Measurements from ENCODE around the gene PSEN1.

PSEN1 gene

GRCh38 chr14:73241481-73242165 lies 105.3 kb downstream of the PSEN1 start:
- no peak overlapping the region for H2AFZ ChIP-seq (ENCODE audit: low read length)
- H4K91ac ChIP-seq (ENCODE audit: low read depth, low read length, poor library complexity): no peak overlapping the region
- H3K14ac ChIP-seq (ENCODE audit: low read length): no peak overlapping the region
- no peak overlapping the region for H3K4me2 ChIP-seq (ENCODE audit: insufficient read depth, low read length, poor library complexity, severe bottlenecking)
- no peak overlapping the region for H2BK5ac ChIP-seq (ENCODE audit: low read length)
- H2BK15ac ChIP-seq (ENCODE audit: low read length): no peak overlapping the region
- H4K8ac ChIP-seq (ENCODE audit: low read depth, low read length): no peak overlapping the region
- H2AK5ac ChIP-seq (ENCODE audit: low read depth, low read length): peak overlapping the region; percentile 86
- no peak overlapping the region for H2BK120ac ChIP-seq (ENCODE audit: low read depth, low read length)
- peak overlapping the region; percentile 60 for H3K18ac ChIP-seq (ENCODE audit: low read length)
- H3K27ac ChIP-seq (replicated peaks; ENCODE audit: low read length): no peak overlapping the region
- no peak overlapping the region for H3K4ac ChIP-seq (ENCODE audit: low read length)
- DNase-seq (ENCODE audit: low spot score): no peak
- no CpG with 5 or more reads among the region's 19 CpGs for WGBS, 2 donors (ENCODE audit: extremely low coverage in 2 of 2, insufficient read length in 2 of 2, insufficient replicate concordance in 1 of 2)
- H3K27me3 ChIP-seq (ENCODE audit: control insufficient read depth in 3 of 3, insufficient read depth in 3 of 3, low read depth in 1 of 3, low read length in 3 of 3): peaks cover 0 to 58% (median 7%) of the 10 kb centered on the region in 3 experiments
- H3K79me1 ChIP-seq (ENCODE audit: low read depth, low read length): peaks cover 8% of the 10 kb centered on the region
- H2BK12ac ChIP-seq (ENCODE audit: low read length): no peak overlapping the region
- H3K9me3 ChIP-seq (replicated peaks in 1 of 2; ENCODE audit: control insufficient read depth in 2 of 2, insufficient read depth in 1 of 2, low read depth in 1 of 2, low read length in 2 of 2): no peaks in the 10 kb centered on the region
- peaks cover 0 to 7% of the 10 kb centered on the region in 2 donors for H3K36me3 ChIP-seq (replicated peaks in 1 of 2; ENCODE audit: control insufficient read depth in 2 of 2, insufficient read depth in 2 of 2, low read length in 2 of 2)
- H3K23ac ChIP-seq (ENCODE audit: low read depth, low read length, poor library complexity): peak overlapping the region; percentile 66
- peaks cover 14 to 20% of the 10 kb centered on the region in 2 donors for H3K4me1 ChIP-seq (ENCODE audit: control insufficient read depth in 2 of 2, insufficient read depth in 1 of 2, low read depth in 1 of 2, low read length in 2 of 2)
- no peak overlapping the region for H3K4me3 ChIP-seq (ENCODE audit: low read length in 2 of 2)
- H3K9ac ChIP-seq (ENCODE audit: low read depth, low read length, poor library complexity): no peak overlapping the region

DNA sequence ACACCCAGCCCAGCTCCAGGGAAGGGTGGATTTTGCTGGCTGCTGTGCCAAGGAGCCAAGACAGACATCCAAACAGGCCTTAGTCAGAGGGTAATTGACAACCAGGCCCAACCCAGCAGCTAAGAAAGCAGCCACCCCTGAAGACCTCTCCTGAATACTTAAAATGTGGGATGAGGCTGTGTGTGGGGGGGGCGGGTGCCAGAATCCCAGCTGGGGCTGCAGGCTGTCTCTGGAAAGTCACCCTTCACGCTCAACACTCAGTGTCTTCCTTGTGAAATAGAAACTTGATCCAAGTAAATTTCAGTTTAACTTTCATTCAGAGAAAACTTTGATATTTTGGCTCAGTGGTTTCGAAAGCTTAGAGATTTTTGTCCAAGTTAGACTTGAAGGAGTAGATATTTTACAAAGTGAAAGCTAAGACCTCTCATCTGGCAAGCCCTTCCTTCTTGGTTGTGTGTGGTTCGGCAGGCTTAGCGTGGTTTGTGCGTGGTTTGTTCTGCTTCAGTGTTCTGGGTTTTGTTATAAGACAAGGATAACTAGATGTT lies 106.1 kb downstream of the PSEN1 start:
- H2AFZ ChIP-seq (ENCODE audit: low read length): peak overlapping the region; percentile 61
- no peak overlapping the region for H2BK15ac ChIP-seq (ENCODE audit: low read length)
- no peak overlapping the region for H4K8ac ChIP-seq (ENCODE audit: low read depth, low read length)
- H3K4ac ChIP-seq (ENCODE audit: low read length): no peak overlapping the region
- H3K9ac ChIP-seq (ENCODE audit: low read depth, low read length, poor library complexity): no peak overlapping the region
- H2AK5ac ChIP-seq (ENCODE audit: low read depth, low read length): no peak overlapping the region
- no CpG with 5 or more reads among the region's 6 CpGs for WGBS, 2 donors (ENCODE audit: extremely low coverage in 2 of 2, insufficient read length in 2 of 2, insufficient replicate concordance in 1 of 2)
- H3K9me3 ChIP-seq (replicated peaks in 1 of 2; ENCODE audit: control insufficient read depth in 2 of 2, insufficient read depth in 1 of 2, low read depth in 1 of 2, low read length in 2 of 2): no peaks in the 10 kb centered on the region
- H3K4me1 ChIP-seq (ENCODE audit: control insufficient read depth in 2 of 2, insufficient read depth in 1 of 2, low read depth in 1 of 2, low read length in 2 of 2): peaks cover 10 to 20% of the 10 kb centered on the region in 2 donors
- H3K23ac ChIP-seq (ENCODE audit: low read depth, low read length, poor library complexity): no peak overlapping the region
- no peak overlapping the region for H2BK12ac ChIP-seq (ENCODE audit: low read length)
- peaks cover 0 to 50% (median 7%) of the 10 kb centered on the region in 3 experiments for H3K27me3 ChIP-seq (ENCODE audit: control insufficient read depth in 3 of 3, insufficient read depth in 3 of 3, low read depth in 1 of 3, low read length in 3 of 3)
- H4K91ac ChIP-seq (ENCODE audit: low read depth, low read length, poor library complexity): no peak overlapping the region
- no peak overlapping the region for H2BK5ac ChIP-seq (ENCODE audit: low read length)
- no peak overlapping the region for H3K4me2 ChIP-seq (ENCODE audit: insufficient read depth, low read length, poor library complexity, severe bottlenecking)
- H2BK120ac ChIP-seq (ENCODE audit: low read depth, low read length): no peak overlapping the region
- H3K27ac ChIP-seq (replicated peaks; ENCODE audit: low read length): no peak overlapping the region
- no peak overlapping the region for H3K18ac ChIP-seq (ENCODE audit: low read length)
- H3K79me1 ChIP-seq (ENCODE audit: low read depth, low read length): peaks cover 9% of the 10 kb centered on the region
- no peak for DNase-seq (ENCODE audit: low spot score)
- no peak overlapping the region for H3K14ac ChIP-seq (ENCODE audit: low read length)
- no peak overlapping the region for H3K4me3 ChIP-seq (ENCODE audit: low read length in 2 of 2)
- H3K36me3 ChIP-seq (replicated peaks in 1 of 2; ENCODE audit: control insufficient read depth in 2 of 2, insufficient read depth in 2 of 2, low read length in 2 of 2): peaks cover 0 to 8% of the 10 kb centered on the region in 2 donors

- WGBS, 2 donors (ENCODE audit: extremely low coverage in 2 of 2, insufficient read length in 2 of 2, insufficient replicate concordance in 1 of 2): no CpG with 5 or more reads among the region's 3 CpGs
- Histone ChIP-seq H3K4me1 (ENCODE audit: control insufficient read depth in 2 of 2, insufficient read depth in 1 of 2, low read depth in 1 of 2, low read length in 2 of 2) (peaks cover 10 to 17% of the 10 kb centered on the region in 2 donors), H4K91ac (ENCODE audit: low read depth, low read length, poor library complexity) (no peak overlapping the region), H3K14ac (ENCODE audit: low read length) (no peak overlapping the region), H3K23ac (ENCODE audit: low read depth, low read length, poor library complexity) (no peak overlapping the region), H3K36me3 (replicated peaks in 1 of 2; ENCODE audit: control insufficient read depth in 2 of 2, insufficient read depth in 2 of 2, low read length in 2 of 2) (peaks cover 0 to 9% of the 10 kb centered on the region in 2 donors), H3K4me2 (ENCODE audit: insufficient read depth, low read length, poor library complexity, severe bottlenecking) (no peak overlapping the region), H2AFZ (ENCODE audit: low read length) (no peak overlapping the region), H3K18ac (ENCODE audit: low read length) (no peak overlapping the region), H3K27ac (replicated peaks; ENCODE audit: low read length) (no peak overlapping the region), H2AK5ac (ENCODE audit: low read depth, low read length) (no peak overlapping the region), H4K8ac (ENCODE audit: low read depth, low read length) (no peak overlapping the region), H3K27me3 (ENCODE audit: control insufficient read depth in 3 of 3, insufficient read depth in 3 of 3, low read depth in 1 of 3, low read length in 3 of 3) (peaks cover 0 to 47% (median 7%) of the 10 kb centered on the region in 3 experiments), H3K4ac (ENCODE audit: low read length) (no peak overlapping the region), H2BK12ac (ENCODE audit: low read length) (no peak overlapping the region), H3K9me3 (replicated peaks in 1 of 2; ENCODE audit: control insufficient read depth in 2 of 2, insufficient read depth in 1 of 2, low read depth in 1 of 2, low read length in 2 of 2) (no peaks in the 10 kb centered on the region), H3K4me3 (ENCODE audit: low read length in 2 of 2) (no peak overlapping the region), H2BK120ac (ENCODE audit: low read depth, low read length) (no peak overlapping the region), H2BK15ac (ENCODE audit: low read length) (no peak overlapping the region), H3K9ac (ENCODE audit: low read depth, low read length, poor library complexity) (no peak overlapping the region), H2BK5ac (ENCODE audit: low read length) (no peak overlapping the region), H3K79me1 (ENCODE audit: low read depth, low read length) (peaks cover 14% of the 10 kb centered on the region)
- no peak for DNase-seq (ENCODE audit: low spot score)
These were observed 107.0 kb downstream of the PSEN1 start for GRCh38 chr14:73243341-73243740.

DNA sequence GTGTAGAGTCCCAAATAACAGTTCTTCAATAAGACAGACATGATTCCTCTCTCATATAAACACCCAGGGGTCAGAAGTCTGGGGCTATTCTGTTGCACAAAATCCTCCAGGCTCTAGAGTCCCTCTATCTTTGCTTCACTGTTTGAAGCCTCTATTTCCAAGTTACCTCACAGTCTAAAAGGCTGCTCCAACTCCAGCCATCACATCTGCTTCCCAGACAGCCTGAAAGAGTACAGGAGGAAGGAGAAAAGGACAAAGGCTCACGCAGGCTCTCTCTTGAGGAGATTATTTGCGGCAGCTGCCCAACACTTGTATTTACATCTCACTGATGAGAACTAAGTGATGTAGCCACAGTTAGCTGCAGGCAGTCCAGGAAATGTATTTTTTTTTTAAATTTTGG lies 107.4 kb downstream of the PSEN1 start:
- Histone ChIP-seq H3K79me1 (ENCODE audit: low read depth, low read length) (peaks cover 14% of the 10 kb centered on the region), H3K4me3 (ENCODE audit: low read length in 2 of 2) (no peak overlapping the region), H2BK15ac (ENCODE audit: low read length) (no peak overlapping the region), H2AK5ac (ENCODE audit: low read depth, low read length) (no peak overlapping the region), H4K8ac (ENCODE audit: low read depth, low read length) (no peak overlapping the region), H3K18ac (ENCODE audit: low read length) (no peak overlapping the region), H3K23ac (ENCODE audit: low read depth, low read length, poor library complexity) (no peak overlapping the region), H3K9ac (ENCODE audit: low read depth, low read length, poor library complexity) (no peak overlapping the region), H2AFZ (ENCODE audit: low read length) (no peak overlapping the region), H2BK12ac (ENCODE audit: low read length) (no peak overlapping the region), H3K9me3 (replicated peaks in 1 of 2; ENCODE audit: control insufficient read depth in 2 of 2, insufficient read depth in 1 of 2, low read depth in 1 of 2, low read length in 2 of 2) (no peaks in the 10 kb centered on the region), H4K91ac (ENCODE audit: low read depth, low read length, poor library complexity) (no peak overlapping the region), H3K4ac (ENCODE audit: low read length) (no peak overlapping the region), H2BK5ac (ENCODE audit: low read length) (no peak overlapping the region), H3K14ac (ENCODE audit: low read length) (no peak overlapping the region), H3K4me2 (ENCODE audit: insufficient read depth, low read length, poor library complexity, severe bottlenecking) (no peak overlapping the region), H3K36me3 (replicated peaks in 1 of 2; ENCODE audit: control insufficient read depth in 2 of 2, insufficient read depth in 2 of 2, low read length in 2 of 2) (peaks cover 0 to 9% of the 10 kb centered on the region in 2 donors), H3K27ac (replicated peaks; ENCODE audit: low read length) (no peak overlapping the region), H2BK120ac (ENCODE audit: low read depth, low read length) (no peak overlapping the region), H3K4me1 (ENCODE audit: control insufficient read depth in 2 of 2, insufficient read depth in 1 of 2, low read depth in 1 of 2, low read length in 2 of 2) (peaks cover 7 to 13% of the 10 kb centered on the region in 2 donors), H3K27me3 (ENCODE audit: control insufficient read depth in 3 of 3, insufficient read depth in 3 of 3, low read depth in 1 of 3, low read length in 3 of 3) (peaks cover 0 to 43% (median 6%) of the 10 kb centered on the region in 3 experiments)
- DNase-seq (ENCODE audit: low spot score): no peak
- WGBS, 2 donors (ENCODE audit: extremely low coverage in 2 of 2, insufficient read length in 2 of 2, insufficient replicate concordance in 1 of 2): no CpG with 5 or more reads among the region's 2 CpGs
